B cell (primary cell): Measurements from ENCODE around the gene ANAPC10. TPM values are rescaled to one million over a fixed set of nuclear protein-coding genes. Genes with fewer than 3 reads are reported as not detected.
A peak's percentile ranks its signal among the peaks of the same experiment; 100 is the strongest.

Experiments used
- ATAC-seq: fragments of 200-7000 bp; cut with Tn5 transposase; one replicate; pipeline ENCODE4 v1.10.0; 2021; ENCODE audit warnings: low read depth, mild to moderate bottlenecking, moderate number of reproducible peaks, moderate library complexity
- CTCF ChIA-PET: fragments of 350-600 bp; sonication (Branson Sonifier 250); formaldehyde crosslinking; loops from one replicate; lab custom pipeline; 2021; ENCODE audit warnings: antibody characterized with exemption, inconsistent platforms; lab: Charles Lee
- POLR2A ChIA-PET: fragments of 350-600 bp; sonication (Branson Sonifier 250); formaldehyde crosslinking; loops from one replicate; lab custom pipeline; 2021; ENCODE audit warnings: antibody characterized with exemption; lab: Charles Lee
- DNase-seq: peaks from one replicate; pipeline ENCODE4 v3.0.0; 2013
- H2AFZ ChIP-seq: 2 replicates; pipeline ENCODE4 v1.6.1; 2012; ENCODE audit warnings: mild to moderate bottlenecking, low read depth, low read length; ENCODE audit not compliant: insufficient read depth, poor library complexity, severe bottlenecking
- H3K27ac ChIP-seq, 2 donors: 1 replicate in 1 of 2; 2 replicates in 1 of 2; pipeline ENCODE4 v1.5.1; 2012 to 2013; ENCODE audit warnings: low read length in 2 of 2, mild to moderate bottlenecking in 2 of 2, moderate library complexity in 1 of 2
- H3K27me3 ChIP-seq, 4 experiments: fragments of 200-600 bp in 1 of 4; sonication (generic) in 1 of 4; replicated peaks in 1 of 4; 1 replicate in 2 of 4; 2 replicates in 2 of 4; pipeline versions ENCODE4 v1.6.1 to v1.7.0; 2013 to 2016; ENCODE audit warnings: low read length in 3 of 4, mild to moderate bottlenecking in 2 of 4, mixed read lengths in 1 of 4, moderate library complexity in 1 of 4; ENCODE audit not compliant: insufficient read depth in 4 of 4, control insufficient read depth in 3 of 4; ENCODE audit errors: control extremely low read depth in 1 of 4
- H3K36me3 ChIP-seq, 2 experiments: replicated peaks in 1 of 2; 1 replicate in 1 of 2; 2 replicates in 1 of 2; pipeline versions ENCODE4 v1.6.1 to v1.7.1; 2013; ENCODE audit warnings: low read length in 1 of 2; ENCODE audit not compliant: insufficient read depth in 2 of 2, control insufficient read depth in 1 of 2; ENCODE audit errors: control extremely low read depth in 1 of 2, extremely low read depth in 1 of 2
- H3K4me1 ChIP-seq, 2 donors: fragments of 200-600 bp in 1 of 2; sonication (generic) in 1 of 2; 1 replicate in 1 of 2; 2 replicates in 1 of 2; pipeline versions ENCODE4 v1.5.1 to v1.6.1; 2013 to 2017; ENCODE audit warnings: low read length in 2 of 2; ENCODE audit not compliant: control insufficient read depth in 2 of 2, insufficient read depth in 2 of 2
- H3K4me2 ChIP-seq: replicated peaks from 2 replicates; pipeline ENCODE3; 2012; ENCODE audit warnings: mild to moderate bottlenecking, low read depth, low read length; ENCODE audit not compliant: poor library complexity, severe bottlenecking
- H3K4me3 ChIP-seq, 5 experiments: fragments of 200-600 bp in 1 of 5; sonication (generic) in 1 of 5; 1 replicate in 3 of 5; 2 replicates in 2 of 5; pipeline versions ENCODE4 v1.5.1 to v1.7.0; 2011 to 2016; ENCODE audit warnings: low read length in 4 of 5, mild to moderate bottlenecking in 4 of 5, low read depth in 2 of 5, control low read depth in 1 of 5, moderate library complexity in 1 of 5; ENCODE audit not compliant: insufficient read depth in 1 of 5; ENCODE audit errors: control extremely low read depth in 1 of 5, extremely low read depth in 1 of 5
- H3K79me2 ChIP-seq: fragments of 200-600 bp; sonication (generic); one replicate; pipeline ENCODE4 v1.6.0; 2016; ENCODE audit warnings: low read length; ENCODE audit not compliant: control insufficient read depth, insufficient read depth
- H3K9ac ChIP-seq: fragments of 200-600 bp; sonication (generic); 2 replicates; pipeline ENCODE4 v1.6.1; 2017; ENCODE audit warnings: mild to moderate bottlenecking, low read length, moderate library complexity
- H3K9me3 ChIP-seq, 3 donors: one replicate each; pipeline versions ENCODE4 v1.6.1 to v1.7.1; 2013; ENCODE audit warnings: low read length in 2 of 3; ENCODE audit not compliant: control insufficient read depth in 2 of 3, insufficient read depth in 1 of 3; ENCODE audit errors: control extremely low read depth in 1 of 3
- H4K20me1 ChIP-seq: 2 replicates; pipeline ENCODE4 v1.6.0; 2012; ENCODE audit warnings: mild to moderate bottlenecking, low read length; ENCODE audit not compliant: insufficient read depth, control insufficient read depth, poor library complexity, severe bottlenecking
- H3K27ac Mint-ChIP-seq: one replicate; pipeline ENCODE4 v1.8.0; 2021; ENCODE audit warnings: mixed read lengths
- H3K27me3 Mint-ChIP-seq: one replicate; pipeline ENCODE4 v1.8.0; 2021; ENCODE audit warnings: mixed read lengths
- H3K4me1 Mint-ChIP-seq: one replicate; pipeline ENCODE4 v1.8.0; 2021; ENCODE audit warnings: mixed read lengths
- H3K4me3 Mint-ChIP-seq: one replicate; pipeline ENCODE4 v1.8.0; 2021; ENCODE audit warnings: mixed read lengths
- H3K9me3 Mint-ChIP-seq: one replicate; pipeline ENCODE4 v1.8.0; 2022; ENCODE audit warnings: mixed read lengths; ENCODE audit not compliant: insufficient read depth
- EZH2 ChIP-seq: IDR thresholded peaks from 2 replicates; pipeline ENCODE4 v1.6.1; 2012; ENCODE audit warnings: borderline replicate concordance, low read depth, mild to moderate bottlenecking, moderate library complexity, low read length; ENCODE audit not compliant: insufficient read depth, poor library complexity, severe bottlenecking
- WGBS: methylation state at CpG from one replicate; pipeline ENCODE4 v1.1.5; 2013; ENCODE audit warnings: missing lambda C conversion rate; ENCODE audit not compliant: insufficient coverage; 5-methylcytosine and 5-hydroxymethylcytosine counted together
- intact Hi-C: fragments of 100-400 bp; cut with micrococcal nuclease; formaldehyde crosslinking; loops from one replicate; pipeline ENCODE4 v1.10.0; 2022
- polyA plus RNA-seq: library from polyadenylated mRNA; depleted of rRNA; stranded (reverse); fragments of >200 nt; gene quantifications from 2 replicates; pipeline ENCODE4 v1.2.3, GENCODE V29; 2012
- total RNA-seq, 2 donors: library from RNA; stranded (reverse); fragments of 120-200 nt in 1 of 2; gene quantifications; 1 replicate in 1 of 2; 2 replicates in 1 of 2; pipeline versions ENCODE4 v1.2.3 to v1.2.4, GENCODE V29; 2013 to 2022
- TF ChIP-seq, protein P1 (sequence below): fragments of 200-600 bp; IDR thresholded peaks from one replicate; pipeline ENCODE4 v1.8.0; 2022; ENCODE audit warnings: antibody characterized with exemption, mild to moderate bottlenecking

Gene ANAPC10
- total and polyA plus RNA-seq, 2 donors (not counting 1 experiment from before 2014, with no cell fraction given): 17.4 to 18.9 TPM

DNA sequence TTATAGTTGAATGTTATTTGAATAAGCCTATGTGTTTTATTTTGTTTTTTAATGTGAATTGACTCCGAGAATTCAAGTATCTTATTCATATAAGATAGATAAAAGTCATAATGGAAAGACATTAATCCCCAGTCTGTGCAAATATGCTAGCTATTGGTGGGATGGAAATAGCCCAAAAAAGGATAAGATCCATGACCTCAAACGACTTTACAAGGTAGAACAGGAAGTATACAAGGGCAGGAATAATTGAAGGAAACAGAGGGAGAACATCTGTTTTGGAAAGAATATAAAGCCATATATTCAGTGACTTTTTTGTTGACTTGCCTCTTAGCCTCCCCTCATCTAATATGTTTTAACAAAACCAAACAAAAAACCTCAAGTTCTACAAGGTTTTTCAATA is 9.1 kb upstream of the ANAPC10 start:
- intact Hi-C loops: no loop called here
- peaks cover 25% of the 10 kb centered on the region for H3K79me2 ChIP-seq
- CTCF ChIA-PET: no interaction called here

DNA sequence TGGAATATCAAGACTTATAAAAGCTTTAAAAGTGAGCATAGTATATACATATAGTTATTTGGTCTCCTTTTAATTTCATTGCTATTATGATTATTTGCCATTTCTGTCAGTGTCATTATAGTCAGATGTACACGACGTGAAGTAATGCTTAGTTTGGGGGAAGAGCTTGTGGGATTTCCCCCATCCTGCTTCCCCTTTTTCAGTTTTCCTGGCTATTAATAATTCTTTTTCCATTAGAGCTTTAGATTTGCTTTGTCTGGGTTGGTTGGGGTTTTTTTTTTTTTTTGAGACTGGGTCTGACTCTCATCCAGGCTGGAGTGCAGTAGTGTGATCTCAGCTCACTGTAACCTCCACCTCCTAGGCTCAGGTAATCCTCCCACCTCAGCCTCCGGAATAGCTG is 5.5 kb upstream of the ANAPC10 start:
- no CpG with 5 or more reads among the region's 3 CpGs for WGBS
- no peaks in the 10 kb centered on the region for H3K27me3 Mint-ChIP-seq
- intact Hi-C loops: no loop called here
- peak overlapping the region in 1 of 2 donors; percentile 59 for H3K27ac ChIP-seq
- H3K9me3 Mint-ChIP-seq: no peaks in the 10 kb centered on the region
- POLR2A ChIA-PET: no interaction called here
- no peaks in the 10 kb centered on the region for H3K27me3 ChIP-seq
- peaks cover 3 to 35% of the 10 kb centered on the region in 2 experiments for H3K36me3 ChIP-seq
- ATAC-seq (peak; percentile 28), DNase-seq (no peak)
- peak overlapping the region; percentile 77 for H3K27ac Mint-ChIP-seq
- no peak overlapping the region for H3K9ac ChIP-seq
- peaks cover 25% of the 10 kb centered on the region for H3K4me1 Mint-ChIP-seq
- no peak overlapping the region for H3K4me3 Mint-ChIP-seq
- peaks cover 5% of the 10 kb centered on the region for H4K20me1 ChIP-seq
- no peak overlapping the region for H3K4me3 ChIP-seq
- TF ChIP-seq, protein P1, sequence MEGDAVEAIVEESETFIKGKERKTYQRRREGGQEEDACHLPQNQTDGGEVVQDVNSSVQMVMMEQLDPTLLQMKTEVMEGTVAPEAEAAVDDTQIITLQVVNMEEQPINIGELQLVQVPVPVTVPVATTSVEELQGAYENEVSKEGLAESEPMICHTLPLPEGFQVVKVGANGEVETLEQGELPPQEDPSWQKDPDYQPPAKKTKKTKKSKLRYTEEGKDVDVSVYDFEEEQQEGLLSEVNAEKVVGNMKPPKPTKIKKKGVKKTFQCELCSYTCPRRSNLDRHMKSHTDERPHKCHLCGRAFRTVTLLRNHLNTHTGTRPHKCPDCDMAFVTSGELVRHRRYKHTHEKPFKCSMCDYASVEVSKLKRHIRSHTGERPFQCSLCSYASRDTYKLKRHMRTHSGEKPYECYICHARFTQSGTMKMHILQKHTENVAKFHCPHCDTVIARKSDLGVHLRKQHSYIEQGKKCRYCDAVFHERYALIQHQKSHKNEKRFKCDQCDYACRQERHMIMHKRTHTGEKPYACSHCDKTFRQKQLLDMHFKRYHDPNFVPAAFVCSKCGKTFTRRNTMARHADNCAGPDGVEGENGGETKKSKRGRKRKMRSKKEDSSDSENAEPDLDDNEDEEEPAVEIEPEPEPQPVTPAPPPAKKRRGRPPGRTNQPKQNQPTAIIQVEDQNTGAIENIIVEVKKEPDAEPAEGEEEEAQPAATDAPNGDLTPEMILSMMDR: no peak
- TF ChIP-seq EZH2: no peak
- peaks cover 61% of the 10 kb centered on the region for H3K79me2 ChIP-seq
- no peak overlapping the region for H2AFZ ChIP-seq
- CTCF ChIA-PET: no interaction called here
- no peaks in the 10 kb centered on the region for H3K9me3 ChIP-seq
- peak overlapping the region; percentile 25 for H3K4me2 ChIP-seq
- H3K4me1 ChIP-seq: peaks cover 26 to 39% of the 10 kb centered on the region in 2 donors

More for the DNA sequence above, 9.1 kb upstream of the ANAPC10 start:
- no peak for DNase-seq
- Mint-ChIP-seq H3K27ac (no peak overlapping the region), H3K4me3 (no peak overlapping the region), H3K4me1 (peaks cover 10% of the 10 kb centered on the region), H3K9me3 (no peaks in the 10 kb centered on the region), H3K27me3 (no peaks in the 10 kb centered on the region)
- no peaks in the 10 kb centered on the region for H3K9me3 ChIP-seq
- H3K27ac ChIP-seq: no peak overlapping the region
- WGBS: 33% methylated on average over 1 of the region's 2 CpGs
- no peak overlapping the region for H3K4me3 ChIP-seq
- no peaks in the 10 kb centered on the region for H3K27me3 ChIP-seq
- H2AFZ ChIP-seq: no peak overlapping the region
- H3K4me2 ChIP-seq: no peak overlapping the region
- TF ChIP-seq EZH2: no peak
- TF ChIP-seq, protein P1: no peak
- ATAC-seq: no peak
- H3K4me1 ChIP-seq: peaks cover 7 to 14% of the 10 kb centered on the region in 2 donors
- H3K36me3 ChIP-seq: peaks cover 8 to 56% of the 10 kb centered on the region in 2 experiments
- no peak overlapping the region for H3K9ac ChIP-seq
- POLR2A ChIA-PET: no interaction called here
- peaks cover 7% of the 10 kb centered on the region for H4K20me1 ChIP-seq
